H7 (cell line): ENCODE measurements around the gene BBS1. TPM values are rescaled to one million over a fixed set of nuclear protein-coding genes. Genes with fewer than 3 reads are reported as not detected.
A peak's percentile ranks its signal among the peaks of the same experiment; 100 is the strongest.
"Not testable (repeated sequence)": the region's sequence is repeated elsewhere in the genome, so short reads cannot be mapped to it uniquely, and the experiment has no call there.

Experiments used
- DNase-seq: peaks from one replicate; pipeline ENCODE4 v3.0.0; 2012
- H3K27me3 ChIP-seq: 2 replicates; pipeline ENCODE4 v1.6.0; 2011; ENCODE audit warnings: mild to moderate bottlenecking, low read length; ENCODE audit not compliant: control insufficient read depth, insufficient read depth
- H3K36me3 ChIP-seq: replicated peaks from 2 replicates; pipeline ENCODE4 v1.5.1; 2011; ENCODE audit warnings: low read length; ENCODE audit not compliant: control insufficient read depth, insufficient read depth
- H3K4me3 ChIP-seq: 2 replicates; pipeline ENCODE4 v1.5.1; 2011; ENCODE audit warnings: low read depth, mild to moderate bottlenecking, control low read depth, low read length, moderate library complexity; ENCODE audit not compliant: insufficient read depth
- total RNA-seq: library from RNA; depleted of rRNA; stranded (reverse); fragments of >200 nt; shearing (Covaris generic); gene quantifications from 2 replicates; pipeline ENCODE4 v1.2.3, GENCODE V29; 2014

The BBS1 gene
- total RNA-seq, 1 experiment from 2014 or later: 25.4 TPM

DNA sequence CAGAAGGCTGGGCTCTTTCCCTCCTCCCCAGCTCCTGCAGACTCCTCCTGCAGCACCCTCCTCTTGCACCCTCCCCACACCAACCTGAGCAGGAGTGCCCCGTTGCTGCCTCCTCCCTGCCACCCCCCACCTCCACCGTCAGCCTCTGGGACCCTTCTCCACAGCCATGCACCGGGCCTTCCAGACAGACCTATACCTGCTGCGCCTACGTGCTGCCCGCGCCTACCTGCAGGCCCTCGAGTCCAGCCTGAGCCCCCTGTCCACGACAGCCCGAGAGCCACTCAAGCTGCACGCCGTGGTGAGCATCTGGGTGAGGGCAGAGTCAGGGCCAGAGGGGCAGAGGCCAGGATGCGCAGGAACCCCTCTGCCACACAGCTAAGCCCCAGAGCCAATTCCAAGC, 19.2 kb downstream of the BBS1 start:
- H3K4me3 ChIP-seq: no peak overlapping the region
- DNase-seq: no peak
- H3K36me3 ChIP-seq: no peaks in the 10 kb centered on the region; the same call in 1 of the 2 replicates
- no peaks in the 10 kb centered on the region for H3K27me3 ChIP-seq

- no peak for DNase-seq
- H3K27me3 ChIP-seq: no peaks in the 10 kb centered on the region
- no peaks in the 10 kb centered on the region; the same call in 1 of the 2 replicates for H3K36me3 ChIP-seq
- H3K4me3 ChIP-seq: no peak overlapping the region
Measured at GRCh38 chr11:66530927-66531709, 20.7 kb downstream of the BBS1 start.

- Histone ChIP-seq H3K27me3 (no peaks in the 10 kb centered on the region), H3K4me3 (no peak overlapping the region), H3K36me3 (no peaks in the 10 kb centered on the region; the same call in 1 of the 2 replicates)
- no peak for DNase-seq
Measured at GRCh38 chr11:66531841-66532240, 21.4 kb downstream of the BBS1 start.

DNA sequence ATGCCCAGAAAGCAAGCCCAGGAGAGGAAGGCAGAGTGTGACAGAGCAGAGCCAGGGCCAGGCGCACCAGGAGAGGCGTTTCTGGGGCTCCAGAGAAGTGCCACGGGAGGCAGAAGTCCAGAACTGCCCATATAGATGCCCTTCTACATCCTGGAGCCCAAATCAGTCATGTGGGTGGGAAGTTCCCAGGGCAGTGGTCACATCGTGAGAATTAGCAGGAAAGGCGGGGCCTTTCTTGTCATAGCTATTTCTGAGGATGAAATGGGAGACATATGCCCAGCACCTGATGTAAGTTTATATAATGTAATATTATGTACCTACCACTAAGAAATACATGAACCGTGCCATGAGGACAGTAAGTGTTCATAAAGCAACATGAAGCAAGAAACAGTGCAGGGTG, 22.3 kb downstream of the BBS1 start:
- Histone ChIP-seq H3K27me3 (no peaks in the 10 kb centered on the region), H3K4me3 (no peak overlapping the region), H3K36me3 (no peaks in the 10 kb centered on the region; the same call in 1 of the 2 replicates)
- DNase-seq: no peak

- Histone ChIP-seq H3K4me3 (no peak overlapping the region), H3K36me3 (peaks cover 4% of the 10 kb centered on the region), H3K27me3 (no peaks in the 10 kb centered on the region)
- DNase-seq: peak; percentile 58
Measured at GRCh38 chr11:66539170-66539869, 28.9 kb downstream of the BBS1 start.

DNA sequence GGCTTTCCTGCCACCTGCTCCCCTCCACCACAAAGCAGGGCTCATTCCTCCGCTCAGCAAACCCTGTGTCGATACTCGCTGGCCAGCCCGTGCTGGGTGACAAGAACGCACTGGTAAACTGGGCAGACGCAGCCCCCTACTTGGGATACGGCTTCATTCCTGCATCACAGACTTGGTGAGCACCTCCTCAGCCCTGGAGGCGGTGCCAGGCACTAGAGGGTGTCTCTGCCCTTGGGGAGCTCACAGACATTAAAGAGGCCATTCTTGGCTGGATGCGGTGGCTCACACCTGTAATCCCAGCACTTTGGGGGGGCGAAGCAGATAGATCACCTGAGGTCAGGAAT, 29.4 kb downstream of the BBS1 start:
- Histone ChIP-seq H3K4me3 (no peak overlapping the region), H3K27me3 (no peaks in the 10 kb centered on the region), H3K36me3 (peaks cover 4% of the 10 kb centered on the region)
- peak; percentile 51 for DNase-seq

DNA sequence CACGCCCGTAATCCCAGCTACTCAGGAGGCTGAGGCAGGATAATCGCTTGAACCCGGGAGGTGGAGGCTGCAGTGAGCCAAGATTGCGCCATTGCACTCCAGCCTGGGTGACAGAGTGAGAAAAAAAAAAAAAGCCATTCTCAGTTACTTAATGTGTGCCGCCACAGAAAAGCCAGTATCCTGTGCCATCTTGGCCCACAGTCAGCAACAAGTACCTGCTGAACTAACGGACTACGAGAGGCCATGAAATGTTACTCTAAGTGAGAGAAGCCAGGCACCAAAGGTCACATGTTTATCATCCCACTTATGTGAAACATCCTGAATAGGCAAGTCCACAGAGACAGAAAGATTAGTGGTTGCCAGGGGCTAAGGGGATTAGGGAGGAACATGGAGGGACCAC, 30.2 kb downstream of the BBS1 start:
- not testable (repeated sequence) for DNase-seq

GRCh38 chr11:66541892-66542291, 31.5 kb downstream of the BBS1 start:
- H3K27me3 ChIP-seq: no peaks in the 10 kb centered on the region
- H3K4me3 ChIP-seq: no peak overlapping the region
- peaks cover 4% of the 10 kb centered on the region for H3K36me3 ChIP-seq
- no peak for DNase-seq

More for the DNA sequence above, 30.2 kb downstream of the BBS1 start:
- not testable (repeated sequence) for H3K36me3 ChIP-seq, H3K27me3 ChIP-seq, H3K4me3 ChIP-seq

- H3K4me3 ChIP-seq: no peak overlapping the region
- no peaks in the 10 kb centered on the region for H3K27me3 ChIP-seq
- H3K36me3 ChIP-seq: peaks cover 4% of the 10 kb centered on the region
- DNase-seq: no peak
Measured at GRCh38 chr11:66542362-66542761, 31.9 kb downstream of the BBS1 start.

GRCh38 chr11:66543263-66544107, 33.0 kb downstream of the BBS1 start:
- Histone ChIP-seq H3K27me3 (no peaks in the 10 kb centered on the region), H3K4me3 (no peak overlapping the region), H3K36me3 (peaks cover 4% of the 10 kb centered on the region)
- DNase-seq: peak; percentile 80

GRCh38 chr11:66544952-66545351, 34.5 kb downstream of the BBS1 start:
- not testable (repeated sequence) for H3K27me3 ChIP-seq, H3K36me3 ChIP-seq, DNase-seq
- H3K4me3 ChIP-seq: peak overlapping the region; percentile 65

DNA sequence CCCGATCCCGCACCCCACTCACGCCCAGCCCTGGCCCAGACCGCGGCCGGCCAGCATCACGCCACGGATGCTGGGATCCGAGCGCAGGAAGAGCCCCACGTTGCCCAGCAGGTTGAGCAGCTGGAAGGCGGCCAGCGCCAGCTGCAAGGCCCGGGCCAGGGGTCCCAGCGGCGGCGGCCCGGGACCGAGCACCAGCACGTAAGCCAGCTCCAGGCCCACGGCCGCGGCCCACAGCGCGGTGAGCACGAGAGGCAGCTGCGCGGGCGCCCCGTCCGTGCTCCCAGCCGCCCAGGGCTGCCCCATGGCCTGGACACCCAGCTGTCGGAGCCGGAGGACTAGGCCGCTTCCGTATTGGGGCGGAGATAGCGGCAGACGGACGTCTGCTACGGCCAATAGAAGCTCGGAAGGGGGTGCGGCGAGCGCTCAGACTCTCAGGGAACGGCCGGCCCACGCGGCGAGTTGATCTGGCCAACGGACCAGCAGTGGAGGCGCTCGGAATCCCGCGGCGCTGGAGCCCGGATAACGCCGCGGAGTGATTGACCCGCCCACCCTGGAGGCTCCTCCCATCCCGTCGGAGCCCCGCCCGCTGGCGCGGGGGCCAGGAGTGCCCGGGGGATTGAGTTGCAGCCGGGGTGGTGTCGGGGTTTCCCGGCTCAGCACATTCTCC, 35.4 kb downstream of the BBS1 start, which contains the start of gene ZDHHC24:
Gene ZDHHC24 (minus strand): TSS at position 348 of the 667 bp plus-strand sequence. CDS start 45 bp downstream, at position 303.
- peaks cover 4% of the 10 kb centered on the region for H3K36me3 ChIP-seq
- peak within 1 kb of the TSS; percentile 65 for H3K4me3 ChIP-seq
- DNase-seq: peak; percentile 99
- no peaks in the 10 kb centered on the region for H3K27me3 ChIP-seq

DNA sequence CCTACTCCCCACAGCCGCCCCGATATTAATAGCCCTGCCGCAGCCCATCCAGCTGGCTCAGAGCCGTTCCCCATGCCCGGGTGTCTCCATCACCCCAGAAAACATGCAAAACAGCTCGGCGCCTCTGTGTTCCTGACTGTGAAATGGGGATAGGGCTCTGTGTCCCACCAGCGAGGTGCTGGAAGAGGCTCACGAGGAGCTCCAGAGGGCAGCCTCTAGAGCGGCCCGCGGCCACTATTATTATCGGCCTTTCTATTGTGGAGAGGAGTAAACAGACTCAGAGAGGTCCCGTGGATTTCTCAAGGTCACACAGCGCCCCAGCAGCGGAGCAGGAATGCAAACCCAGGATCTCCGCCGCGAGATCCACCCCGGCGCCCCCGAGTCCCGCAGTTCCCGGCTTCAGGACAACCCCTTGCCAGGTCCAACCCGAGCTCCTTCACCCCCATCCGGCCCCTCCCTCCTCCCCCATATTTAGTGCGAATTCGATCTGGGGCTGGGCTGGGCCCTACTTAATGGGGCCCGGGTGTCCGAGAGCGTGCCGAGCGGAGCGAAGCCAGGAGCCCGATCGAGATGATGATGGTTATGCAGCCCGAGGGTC, 36.0 kb downstream of the BBS1 start, which contains the start of gene ACTN3:
Gene ACTN3 (plus strand): TSS at position 536 of the 598 bp plus-strand sequence. CDS start 35 bp downstream, at position 571.
- Histone ChIP-seq H3K4me3 (peak within 1 kb of the TSS; percentile 65), H3K36me3 (peaks cover 5% of the 10 kb centered on the region), H3K27me3 (no peaks in the 10 kb centered on the region)
- DNase-seq: peak; percentile 96
